Activated CD4-positive, CD25-positive, alpha-beta regulatory T cell treated with anti-CD3 and anti-CD28 coated beads, Interleukin-2, amount 50 U/mL, for 24 hours (primary cell): ENCODE data around the gene MYRFL.

Experiments
- ATAC-seq, 2 donors: fragments of 150-1000 bp; cut with Tn5 transposase; one replicate each; pipeline ENCODE4 v1.10.0; 2021; ENCODE audit warnings: mild to moderate bottlenecking in 1 of 2, moderate library complexity in 1 of 2

MYRFL gene

DNA sequence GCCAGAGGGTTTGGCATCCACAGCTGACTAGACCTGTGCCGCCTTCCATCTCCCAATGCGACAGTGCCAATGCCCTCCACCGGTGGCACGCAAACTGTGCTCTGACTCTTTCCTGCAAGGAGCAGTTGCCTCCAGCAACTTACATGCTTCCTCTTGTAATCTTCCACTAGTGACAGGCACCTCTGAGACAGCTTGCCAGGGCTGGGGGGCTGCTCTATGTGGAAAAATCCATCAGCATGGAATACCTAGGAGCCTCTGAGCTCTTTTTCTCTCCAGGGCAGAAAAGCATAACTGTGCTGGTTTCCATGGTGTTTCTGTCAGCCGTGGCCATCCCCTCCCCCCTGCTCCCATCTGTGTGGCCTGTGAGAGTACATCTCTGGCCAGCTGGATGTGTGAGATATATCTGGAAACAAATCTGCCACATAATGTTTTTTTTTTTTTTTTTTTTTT lies 110.6 kb downstream of the MYRFL start:
- ATAC-seq: no peak

DNA sequence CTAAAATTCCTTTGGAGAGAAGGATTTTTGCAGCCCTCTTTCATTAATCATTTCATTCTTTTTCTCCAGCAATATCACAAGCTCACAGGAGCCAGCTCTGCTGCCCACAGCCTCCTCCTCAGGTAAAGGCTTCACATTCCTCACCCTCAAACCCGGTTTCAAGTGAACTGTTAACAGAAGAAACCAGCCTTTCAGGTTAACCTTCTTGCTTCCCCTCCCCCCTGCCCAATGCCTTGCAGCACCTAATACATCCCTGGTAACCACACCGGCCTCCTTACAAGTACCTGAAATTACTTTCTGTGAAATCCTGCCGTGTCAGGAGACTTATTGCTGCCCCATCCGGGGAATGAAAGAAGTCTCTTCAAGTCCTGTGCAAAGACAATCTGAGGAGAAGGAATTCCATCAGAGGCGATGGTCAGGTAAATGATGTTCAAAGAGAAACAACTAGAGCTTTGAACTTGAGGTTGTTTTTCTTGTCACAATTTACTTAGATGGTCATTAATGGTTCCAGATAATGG lies 111.2 kb downstream of the MYRFL start:
- no peak for ATAC-seq

DNA sequence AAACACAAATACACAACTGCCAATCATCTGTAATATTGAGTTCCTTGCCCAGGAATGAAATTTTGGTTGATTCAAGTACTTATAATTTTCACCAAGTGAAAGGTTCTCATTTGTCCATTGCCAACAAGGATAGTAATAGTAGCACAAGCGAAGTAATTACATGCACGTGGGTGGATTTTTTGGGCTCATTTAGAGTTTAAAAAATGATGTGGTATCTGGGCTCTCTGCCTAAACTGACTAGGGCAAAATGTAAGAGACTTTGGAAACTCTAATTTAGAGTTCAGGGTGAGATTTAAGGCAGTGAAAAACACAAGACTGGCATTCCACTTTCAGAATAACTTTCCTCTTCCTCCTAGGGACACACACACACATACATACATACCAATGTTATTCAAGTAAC lies 111.7 kb downstream of the MYRFL start:
- no peak for ATAC-seq

DNA sequence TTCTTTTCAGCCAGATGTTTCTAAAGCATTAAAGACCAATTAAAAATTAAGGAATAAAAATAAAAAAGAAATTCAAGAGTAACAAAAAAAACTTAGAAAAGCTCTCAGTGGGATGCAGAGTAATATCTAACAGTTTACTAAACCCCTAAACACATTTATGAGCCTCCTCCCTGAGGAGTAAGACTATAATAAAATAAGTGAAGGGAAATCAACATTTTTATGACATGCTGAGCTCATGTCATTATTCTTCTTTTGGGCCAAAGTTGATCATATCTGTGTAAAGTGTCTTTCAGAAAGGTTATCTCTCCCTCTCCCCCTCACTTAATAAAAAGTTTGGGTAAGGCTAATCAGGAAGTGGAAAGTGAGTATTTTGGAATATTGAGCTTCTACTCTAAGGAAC lies 122.1 kb downstream of the MYRFL start:
- no peak for ATAC-seq

DNA sequence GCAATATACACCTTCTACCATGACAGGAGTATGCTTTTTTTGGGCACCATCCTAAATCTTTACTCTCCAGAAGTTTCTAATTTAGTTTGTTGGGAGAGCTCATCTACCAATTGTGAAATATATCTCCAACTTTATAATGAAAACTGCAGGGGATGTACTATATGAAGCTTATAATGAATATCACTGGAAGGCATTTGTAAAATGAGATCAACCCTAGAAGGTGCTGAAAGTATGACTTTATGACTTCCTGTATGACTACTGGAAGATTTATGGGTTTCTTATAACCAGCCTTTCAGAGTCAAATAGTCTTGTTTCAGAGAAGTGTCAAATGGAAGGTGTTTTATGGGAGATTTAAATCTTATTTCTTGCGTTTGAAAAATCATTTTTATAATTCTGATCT lies 122.9 kb downstream of the MYRFL start:
- ATAC-seq: no peak

DNA sequence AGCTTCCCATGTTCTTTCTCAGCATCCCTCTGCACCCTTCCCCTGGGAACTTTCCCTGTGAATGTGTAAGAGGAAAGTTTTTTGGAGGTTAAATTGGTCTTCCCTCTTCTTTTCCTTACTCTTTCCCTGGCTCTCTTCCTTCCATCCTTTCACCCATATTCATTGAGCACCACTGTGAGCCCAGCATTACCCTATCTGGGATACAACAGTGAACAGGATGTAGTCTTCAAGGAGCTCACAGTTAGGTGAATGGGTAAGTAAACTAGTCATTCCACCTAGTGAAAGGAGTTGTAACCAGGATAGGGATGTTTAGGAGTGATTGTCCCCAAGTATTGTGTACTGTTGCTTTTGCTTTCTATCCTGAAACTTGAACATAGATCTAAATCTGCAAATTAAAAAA lies 123.8 kb downstream of the MYRFL start:
- ATAC-seq: no peak

DNA sequence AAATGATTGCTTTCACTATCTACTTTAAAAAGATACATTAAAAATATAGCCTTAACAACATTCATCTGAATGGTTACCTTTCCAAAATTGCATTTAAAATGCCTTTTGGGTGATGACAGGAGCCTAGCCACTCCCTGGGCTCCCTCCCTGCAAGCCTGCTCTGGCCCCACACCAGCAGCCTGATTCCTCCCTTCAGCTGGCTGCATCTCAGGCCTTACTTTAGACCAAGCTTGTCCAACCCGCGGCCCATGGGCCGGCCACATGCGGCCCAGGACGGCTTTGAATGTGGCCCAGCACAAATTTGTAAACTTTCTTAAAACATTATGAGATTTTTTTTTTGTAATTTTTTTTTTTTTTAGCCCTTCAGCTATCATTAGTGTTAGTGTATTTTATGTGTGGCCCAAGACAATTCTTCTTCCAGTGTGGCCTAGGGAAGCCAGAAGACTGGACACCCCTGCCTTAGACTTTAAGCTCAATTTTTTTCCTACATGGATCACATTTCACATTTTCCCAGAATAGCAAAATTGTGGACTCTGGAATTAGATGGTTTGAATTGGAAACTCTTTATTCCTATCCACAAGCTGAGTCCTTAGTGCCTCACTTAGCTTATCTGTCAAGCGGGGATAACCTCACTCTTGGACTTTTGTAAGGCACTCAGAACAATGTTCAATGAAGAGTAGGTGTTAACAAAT lies 124.4 kb downstream of the MYRFL start:
- no peak for ATAC-seq

DNA sequence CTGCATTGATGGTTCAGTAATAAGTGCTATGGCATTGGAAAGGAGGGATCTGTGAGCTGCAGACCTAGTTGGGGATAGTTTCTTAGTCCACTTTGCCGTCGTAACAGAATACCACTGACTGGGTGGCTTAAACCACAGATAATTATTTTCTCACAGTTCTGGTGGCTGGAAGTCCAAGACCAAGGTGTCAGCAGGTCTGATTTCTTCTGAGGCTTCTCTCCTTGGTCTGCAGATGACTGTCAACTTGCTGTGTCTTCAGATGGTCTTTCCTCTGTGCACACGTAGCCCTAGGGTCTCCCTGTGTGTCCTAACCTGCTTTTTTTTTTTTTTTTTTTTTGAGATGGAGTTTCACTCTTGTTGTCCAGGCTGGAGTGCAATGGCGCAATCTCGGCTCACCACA lies 126.1 kb downstream of the MYRFL start:
- no peak for ATAC-seq

DNA sequence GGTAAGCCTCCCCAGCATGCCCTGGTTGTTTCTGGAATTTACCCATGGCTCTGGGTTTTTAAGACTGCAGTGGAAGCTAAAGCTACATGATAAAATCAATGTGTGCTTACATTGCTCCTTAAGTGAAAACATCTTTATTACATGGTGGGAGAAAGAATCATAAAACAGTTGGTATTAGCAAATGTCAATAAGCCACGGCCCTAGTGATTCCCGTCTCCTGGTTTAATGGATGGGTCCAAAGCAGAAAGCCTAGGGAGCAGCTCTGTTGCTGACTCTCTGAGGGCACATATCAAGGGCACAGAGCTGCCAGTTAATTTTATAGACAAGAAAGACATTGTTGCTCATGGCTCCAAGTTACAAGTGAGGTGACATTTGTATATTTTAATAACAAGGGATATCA lies 127.9 kb downstream of the MYRFL start:
- ATAC-seq: no peak

DNA sequence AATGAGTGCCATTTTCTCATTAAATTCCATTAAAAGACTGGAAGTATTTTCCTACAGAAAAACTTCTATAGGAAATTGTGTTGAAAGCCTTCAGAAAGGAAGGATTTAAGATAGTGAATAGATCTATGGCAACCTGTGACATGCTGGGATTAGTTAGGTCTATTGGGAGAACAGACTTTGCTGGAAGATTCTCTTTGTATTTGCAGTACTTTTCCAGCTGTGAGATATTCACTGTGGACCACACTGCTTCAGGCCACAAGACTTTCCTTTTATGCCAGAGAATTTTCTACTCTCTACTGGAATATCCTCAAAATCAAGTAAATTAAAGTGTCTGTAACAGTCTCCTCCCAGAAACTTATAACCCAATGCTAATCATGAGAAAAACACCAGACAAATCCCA lies 136.2 kb downstream of the MYRFL start:
- no peak for ATAC-seq

DNA sequence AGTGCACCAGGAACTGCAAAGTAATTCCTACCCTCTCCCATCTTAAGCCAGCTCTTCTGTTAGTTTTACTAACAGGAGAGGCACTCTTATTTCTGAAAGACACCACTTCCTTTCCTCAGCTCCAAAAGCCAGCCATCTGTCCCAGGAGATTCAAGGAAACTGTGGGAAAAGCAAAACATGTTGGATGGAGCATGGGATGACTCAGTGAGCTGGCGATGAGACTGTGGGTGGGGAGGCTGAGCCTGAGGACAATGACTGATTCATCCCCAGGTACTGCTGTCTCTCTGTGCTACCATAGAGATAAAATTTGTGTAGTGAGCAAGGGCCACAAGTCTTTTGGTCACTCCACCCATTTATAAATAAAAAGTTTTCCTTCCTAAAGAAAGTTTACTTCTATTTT lies 141.4 kb downstream of the MYRFL start:
- ATAC-seq: no peak

DNA sequence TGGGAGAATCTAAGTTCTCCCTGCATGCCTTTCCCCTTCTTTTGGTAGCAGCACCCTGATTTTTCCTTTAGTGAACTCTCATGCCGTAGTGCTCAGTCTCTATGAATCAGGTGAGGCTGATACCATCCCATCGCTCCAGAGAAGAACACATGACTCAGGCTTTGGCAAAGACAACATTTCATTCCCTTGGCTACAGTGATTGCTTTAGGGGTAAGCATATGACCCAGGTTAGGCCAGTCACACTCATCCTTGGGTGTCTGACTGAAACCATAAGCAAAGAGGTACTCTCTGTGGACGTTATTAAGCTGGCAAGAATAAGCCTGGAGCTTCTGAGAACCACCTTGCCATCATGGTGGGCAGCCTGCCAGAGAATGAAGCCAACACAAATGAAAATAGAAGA lies 141.8 kb downstream of the MYRFL start:
- ATAC-seq: no peak

DNA sequence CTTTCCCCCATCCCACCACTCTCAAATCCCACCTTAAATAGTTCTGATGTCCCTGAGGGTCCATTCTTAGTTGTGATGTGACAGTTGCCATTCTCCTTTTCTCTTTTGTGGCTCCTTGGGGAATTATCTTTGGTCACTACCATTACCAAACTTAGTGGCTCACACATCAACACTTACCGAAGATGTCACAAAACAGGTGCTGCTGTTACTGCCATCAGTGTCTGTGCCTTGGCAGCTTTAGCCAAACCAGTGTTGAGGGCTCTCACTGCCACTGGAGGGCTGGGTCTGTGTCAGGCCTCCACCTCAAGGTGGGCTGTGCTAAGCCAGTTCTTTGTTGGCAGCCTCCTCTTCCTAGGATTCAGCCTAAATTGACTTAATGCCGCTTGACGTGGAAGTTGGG lies 144.0 kb downstream of the MYRFL start:
- ATAC-seq: no peak

DNA sequence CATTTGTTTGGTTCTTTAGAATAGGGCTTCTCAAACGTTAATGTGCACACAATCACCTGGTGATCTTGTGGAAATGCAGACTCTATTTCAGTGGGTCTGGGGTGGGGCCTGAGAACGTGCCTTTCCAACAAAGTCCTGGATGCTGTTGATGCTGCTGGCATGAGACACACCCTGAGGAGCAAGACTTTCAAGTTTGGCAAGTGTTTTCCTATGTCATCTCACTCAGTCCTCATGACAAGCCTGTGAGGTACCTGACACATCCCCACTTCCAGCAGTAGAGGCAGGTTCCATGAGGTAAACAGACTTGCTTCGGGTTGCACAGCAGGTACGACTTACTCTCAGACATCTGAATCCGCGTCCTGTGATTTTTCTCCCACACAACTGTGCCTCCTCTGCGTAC lies 147.1 kb downstream of the MYRFL start:
- ATAC-seq: no peak

DNA sequence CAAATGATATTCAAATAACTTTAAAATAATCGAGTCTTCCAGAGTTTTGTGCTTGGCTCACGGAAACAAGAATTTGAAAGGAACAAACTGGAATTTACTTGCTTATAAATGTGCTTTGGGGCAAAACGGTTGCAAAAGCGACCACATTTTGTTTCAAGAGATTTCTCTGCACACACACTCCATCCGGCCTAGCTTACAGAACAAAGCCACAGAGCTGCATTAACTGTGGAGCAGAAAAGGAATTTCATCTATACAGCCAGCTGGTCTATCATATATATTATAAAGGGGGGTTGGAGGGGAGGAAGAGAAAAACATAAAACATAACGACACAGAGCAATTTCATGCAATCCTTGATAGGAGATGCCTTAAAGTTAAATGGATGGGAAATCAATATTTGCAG lies 153.0 kb downstream of the MYRFL start:
- no peak for ATAC-seq

DNA sequence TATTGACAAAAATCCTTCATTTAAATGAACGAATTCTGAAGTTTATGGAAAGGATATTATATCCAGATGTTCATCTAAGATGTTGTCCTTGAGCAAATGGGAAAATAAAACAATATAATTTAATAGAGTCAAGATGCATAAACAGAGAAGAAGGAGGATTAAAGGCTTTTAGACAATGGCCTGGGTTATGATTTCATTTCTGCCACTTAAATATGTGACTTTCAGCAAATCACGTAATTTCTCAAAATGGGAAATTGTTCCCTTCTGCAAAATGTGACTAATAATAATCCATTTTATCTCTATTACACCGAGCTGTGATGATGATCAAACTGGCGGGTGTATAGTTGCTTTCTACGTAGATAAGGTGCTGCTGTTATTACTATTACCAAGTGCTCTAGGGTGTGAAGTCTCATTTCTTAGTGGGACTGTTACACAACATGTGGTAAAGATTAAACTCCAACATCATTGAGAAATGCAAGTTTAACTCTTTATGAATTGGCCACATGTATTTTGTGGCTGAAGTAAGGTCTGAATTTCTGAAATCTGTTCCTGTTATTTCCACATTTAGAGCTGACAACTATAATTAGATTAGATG lies 157.0 kb downstream of the MYRFL start:
- no peak for ATAC-seq

DNA sequence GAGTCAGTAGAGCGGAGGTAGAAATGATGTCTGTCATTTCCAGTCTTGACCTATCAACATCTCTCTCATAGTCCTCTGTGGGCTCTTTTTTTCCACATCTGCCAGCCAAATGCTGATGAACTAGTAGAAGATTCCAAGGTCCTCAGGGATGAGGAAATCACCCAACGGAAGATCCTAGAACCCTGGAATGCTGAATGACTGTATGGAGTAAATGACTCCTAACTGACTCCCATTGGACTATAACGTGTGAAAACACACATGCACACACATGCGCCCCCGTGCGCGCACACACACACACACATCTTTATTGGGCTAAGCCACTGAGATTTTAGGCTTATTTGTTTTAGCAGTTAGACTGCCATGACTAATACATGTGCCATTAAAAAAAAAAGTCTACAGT lies 159.2 kb downstream of the MYRFL start:
- no peak for ATAC-seq

DNA sequence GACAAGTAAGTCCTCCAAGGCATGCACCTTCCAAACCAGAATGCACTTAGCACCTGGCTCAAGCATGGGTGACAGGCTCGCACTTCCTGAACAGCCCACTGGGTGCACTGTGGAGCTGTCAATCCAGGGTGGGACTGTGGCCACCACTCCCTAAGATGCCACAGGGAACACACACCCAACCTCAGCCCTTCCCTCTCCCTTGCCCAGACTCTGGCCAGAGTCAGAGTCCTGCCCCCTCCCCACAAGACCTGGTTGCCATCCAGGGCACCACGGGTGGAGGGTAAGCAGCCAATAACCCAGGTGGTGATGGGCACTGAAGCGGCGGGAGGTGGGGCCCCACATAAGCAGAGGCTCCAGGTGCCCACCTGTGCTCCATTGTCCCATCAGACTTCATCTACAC lies 160.6 kb downstream of the MYRFL start:
- no peak for ATAC-seq

DNA sequence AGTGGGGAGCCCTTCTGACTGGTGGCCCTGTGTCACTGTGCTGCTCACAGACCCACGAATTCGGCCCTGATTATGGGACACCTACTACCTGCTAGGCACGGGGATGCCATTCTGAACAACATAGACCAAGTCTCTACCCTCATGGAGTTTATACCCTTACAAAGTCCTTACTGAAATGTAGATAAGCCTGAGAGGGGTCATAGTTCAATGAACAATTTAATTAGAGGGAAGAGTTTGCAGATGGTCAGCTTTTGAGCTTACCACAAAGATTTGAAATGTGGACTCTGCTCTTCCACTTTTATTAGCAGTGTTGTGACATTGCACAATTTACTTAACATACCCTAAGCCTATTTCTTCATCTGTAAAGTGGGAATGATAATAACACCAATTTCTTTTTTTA lies 161.1 kb downstream of the MYRFL start:
- ATAC-seq: no peak

DNA sequence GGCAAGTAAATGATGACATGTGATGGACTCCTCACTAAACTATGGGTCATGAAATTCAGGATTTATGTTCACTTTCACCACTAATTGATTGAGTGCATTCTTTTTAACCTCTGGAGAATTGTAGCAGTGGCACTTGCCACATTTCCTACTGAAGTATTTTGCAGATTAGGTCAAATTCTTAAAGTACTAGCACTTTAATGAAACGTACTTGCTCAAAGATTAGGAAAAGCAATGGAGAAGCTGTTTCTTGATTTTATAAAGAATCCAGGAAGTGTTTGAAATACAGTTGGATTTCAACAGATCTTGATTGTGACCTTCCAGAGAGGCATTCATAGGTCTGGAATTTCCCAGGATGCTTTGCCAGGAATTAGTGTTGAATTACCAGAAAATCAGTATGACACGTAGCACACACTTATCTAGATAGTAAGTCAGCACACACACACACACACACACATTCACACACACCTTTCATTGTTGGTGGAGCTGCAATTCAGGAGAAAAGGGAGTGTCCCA lies 162.6 kb downstream of the MYRFL start:
- no peak for ATAC-seq

DNA sequence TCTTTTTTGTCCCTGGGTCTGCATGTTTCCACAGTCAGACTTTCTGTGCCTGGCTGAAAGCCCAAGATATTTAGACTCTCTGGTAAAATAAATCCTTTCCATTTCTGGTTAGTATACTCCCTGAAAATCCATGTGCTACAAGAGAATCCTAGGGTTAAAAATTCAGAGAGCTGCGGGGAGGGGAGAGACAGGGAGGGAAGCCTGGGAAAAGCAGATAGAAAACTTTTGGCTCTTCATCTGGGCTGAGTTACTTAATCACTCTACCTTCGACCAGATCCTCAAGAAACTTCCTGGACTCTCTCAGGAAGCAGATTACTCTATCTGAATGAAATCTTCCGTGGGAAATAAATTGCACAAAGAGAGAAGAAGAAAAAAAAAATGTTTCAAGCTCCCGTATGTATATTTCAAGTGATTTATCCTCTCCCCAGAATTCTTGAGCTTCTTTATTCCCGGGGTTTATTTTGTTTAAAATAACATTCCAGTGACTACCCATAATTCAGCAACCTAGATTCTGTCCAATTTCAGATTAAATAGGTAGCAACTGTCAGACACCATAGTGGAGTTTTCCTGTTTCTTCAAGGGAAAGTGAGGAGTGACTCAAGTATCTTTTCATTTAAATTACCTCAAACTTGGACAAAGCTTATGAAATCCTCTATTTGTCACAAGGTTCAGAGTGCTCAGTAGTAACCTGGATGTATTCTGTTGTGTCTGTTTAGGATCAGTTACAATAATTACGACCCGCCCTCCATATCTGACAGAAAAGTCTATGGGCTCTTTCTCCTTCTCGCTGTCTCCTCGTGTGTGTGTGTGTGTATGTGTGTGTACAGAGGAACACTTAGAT lies 163.7 kb downstream of the MYRFL start:
- no peak for ATAC-seq

DNA sequence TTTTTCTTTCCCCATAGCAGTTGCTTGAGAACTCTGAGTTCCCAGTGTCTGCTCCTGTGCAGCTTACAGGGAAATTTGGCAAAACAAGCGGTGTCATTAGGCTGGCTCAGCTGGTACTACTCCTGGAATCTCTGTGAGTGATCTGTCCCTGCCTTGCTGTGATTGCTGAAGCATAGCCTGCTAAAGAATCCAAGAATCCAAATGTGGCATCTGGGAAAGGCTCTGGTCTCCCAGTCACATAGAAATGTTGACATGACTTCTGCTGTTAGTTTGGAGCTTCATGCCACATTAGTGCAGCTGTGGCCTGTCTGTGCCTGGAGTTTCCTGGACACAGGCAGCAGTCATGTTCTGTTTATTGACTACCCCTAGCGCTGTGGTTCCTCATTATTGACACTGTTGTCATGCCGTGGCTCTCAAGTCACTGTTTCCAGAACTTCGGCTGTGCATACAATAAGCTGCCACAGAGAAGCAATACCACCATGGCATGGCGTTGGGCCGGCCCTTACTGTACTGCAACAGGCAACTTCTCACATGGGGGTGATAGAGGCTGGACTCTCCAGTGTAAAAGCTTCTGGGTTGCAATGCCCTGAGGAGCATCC lies 166.8 kb downstream of the MYRFL start:
- no peak for ATAC-seq

DNA sequence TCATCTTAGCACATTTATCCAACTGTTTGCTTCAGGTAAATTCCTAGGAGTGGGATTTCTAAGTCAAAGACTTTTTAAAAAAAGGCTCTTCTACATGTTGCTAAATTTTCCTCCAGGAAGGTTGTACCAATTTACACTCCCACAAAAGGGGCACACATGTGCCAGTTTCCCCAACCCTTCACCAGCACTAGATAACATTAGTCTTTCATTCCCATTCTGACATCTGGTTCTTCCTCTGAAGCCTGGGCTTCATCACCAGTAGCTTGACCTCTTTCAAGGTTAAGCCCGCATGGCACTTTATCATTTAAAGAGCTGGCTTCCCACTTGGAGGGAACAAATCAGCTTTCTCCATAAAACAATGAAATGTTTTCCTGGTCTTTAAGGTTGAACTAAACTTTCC lies 168.4 kb downstream of the MYRFL start:
- ATAC-seq: no peak
